WTC11 (cell line): Measurements from ENCODE around the gene RIPOR3. TPM values are rescaled to one million over a fixed set of nuclear protein-coding genes. Genes with fewer than 3 reads are reported as not detected.
A peak's percentile ranks its signal among the peaks of the same experiment; 100 is the strongest.

Experiments
- ATAC-seq: fragments of 200-7000 bp; cut with Tn5 transposase; 2 replicates; pipeline ENCODE4 v1.10.0; 2021; ENCODE audit warnings: mild to moderate bottlenecking, moderate library complexity
- CTCF ChIA-PET: fragments of 300-600 bp; sonication (Branson Sonifier 250); formaldehyde crosslinking; loops from one replicate; lab custom pipeline; 2021; ENCODE audit warnings: antibody characterized with exemption; lab: Charles Lee
- POLR2A ChIA-PET: fragments of 350-600 bp; sonication (Branson Sonifier 250); formaldehyde crosslinking; loops from one replicate; lab custom pipeline; 2021; ENCODE audit warnings: antibody characterized with exemption; lab: Charles Lee
- DNase-seq: peaks from one replicate; pipeline ENCODE4 v3.0.0; 2021; ENCODE audit warnings: low spot score
- H3K27ac Mint-ChIP-seq: 2 replicates; pipeline ENCODE4 v1.8.0; 2021; ENCODE audit warnings: mixed read lengths
- H3K27me3 Mint-ChIP-seq: 2 replicates; pipeline ENCODE4 v1.8.0; 2021; ENCODE audit warnings: low read depth, mild to moderate bottlenecking, moderate library complexity, mixed read lengths
- H3K36me3 Mint-ChIP-seq: 2 replicates; pipeline ENCODE4 v1.8.0; 2021; ENCODE audit warnings: mixed read lengths
- H3K4me1 Mint-ChIP-seq: 2 replicates; pipeline ENCODE4 v1.8.0; 2022; ENCODE audit warnings: mixed read lengths
- H3K4me3 Mint-ChIP-seq: 2 replicates; pipeline ENCODE4 v1.8.0; 2021; ENCODE audit warnings: mild to moderate bottlenecking, moderate library complexity, mixed read lengths
- H3K9me3 Mint-ChIP-seq: 2 replicates; pipeline ENCODE4 v1.8.0; 2021; ENCODE audit warnings: mixed read lengths
- ARID4B ChIP-seq: sonication (generic); formaldehyde crosslinking; IDR thresholded peaks from 2 replicates; pipeline ENCODE4 v1.8.0; 2023; ENCODE audit warnings: missing genetic modification reagents, mild to moderate bottlenecking, borderline replicate concordance
- ATF3 ChIP-seq: sonication (generic); formaldehyde crosslinking; conservative IDR thresholded peaks from 2 replicates; pipeline ENCODE4 v1.8.1; 2022; ENCODE audit warnings: mild to moderate bottlenecking, missing genetic modification reagents
- CDX4 ChIP-seq: fragments of 250-450 bp; sonication (Bioruptor Pico); IDR thresholded peaks from 2 replicates; pipeline ENCODE4 v1.9.0; 2021; ENCODE audit warnings: moderate library complexity, mild to moderate bottlenecking, inconsistent platforms, borderline replicate concordance
- CREB1 ChIP-seq: sonication (generic); formaldehyde crosslinking; IDR thresholded peaks from 2 replicates; pipeline ENCODE4 v1.8.0; 2023; ENCODE audit warnings: mild to moderate bottlenecking, missing genetic modification reagents
- ERG ChIP-seq: fragments of 250-450 bp; sonication (Bioruptor Pico); IDR thresholded peaks from 2 replicates; pipeline ENCODE4 v1.8.0; 2021; ENCODE audit warnings: mild to moderate bottlenecking
- GABPB1 ChIP-seq: sonication (generic); formaldehyde crosslinking; IDR thresholded peaks from 2 replicates; pipeline ENCODE4 v1.8.1; 2023; ENCODE audit warnings: mild to moderate bottlenecking, missing genetic modification reagents
- GTF2I ChIP-seq: fragments of 250-450 bp; sonication (Bioruptor Pico); conservative IDR thresholded peaks from 2 replicates; pipeline ENCODE4 v1.4.0; 2021; ENCODE audit warnings: mild to moderate bottlenecking
- IRF1 ChIP-seq: sonication (generic); formaldehyde crosslinking; IDR thresholded peaks from 2 replicates; pipeline ENCODE4 v1.8.0; 2023; ENCODE audit warnings: missing genetic modification reagents
- KAT7 ChIP-seq: sonication (generic); formaldehyde crosslinking; IDR thresholded peaks from 2 replicates; pipeline ENCODE4 v1.8.1; 2023; ENCODE audit warnings: missing genetic modification reagents, mild to moderate bottlenecking, borderline replicate concordance
- MYBL2 ChIP-seq: sonication (generic); formaldehyde crosslinking; IDR thresholded peaks from 2 replicates; pipeline ENCODE4 v1.8.1; 2023; ENCODE audit warnings: mild to moderate bottlenecking, moderate library complexity, missing genetic modification reagents
- NR1H2 ChIP-seq: sonication (generic); formaldehyde crosslinking; IDR thresholded peaks from 2 replicates; pipeline ENCODE4 v1.9.0; 2021; ENCODE audit warnings: mild to moderate bottlenecking, moderate library complexity, missing genetic modification reagents
- NR2C2 ChIP-seq: sonication (generic); formaldehyde crosslinking; IDR thresholded peaks from 2 replicates; pipeline ENCODE4 v1.8.0; 2022; ENCODE audit warnings: mild to moderate bottlenecking, missing genetic modification reagents
- RELA ChIP-seq: sonication (generic); formaldehyde crosslinking; IDR thresholded peaks from 2 replicates; pipeline ENCODE4 v1.8.1; 2022; ENCODE audit warnings: missing genetic modification reagents, mild to moderate bottlenecking, borderline replicate concordance
- RORB ChIP-seq: fragments of 250-450 bp; sonication (Bioruptor Pico); IDR thresholded peaks from 2 replicates; pipeline ENCODE4 v1.9.0; 2021; ENCODE audit warnings: mild to moderate bottlenecking
- SMAD3 ChIP-seq: sonication (generic); formaldehyde crosslinking; IDR thresholded peaks from 2 replicates; pipeline ENCODE4 v1.8.0; 2022; ENCODE audit warnings: missing genetic modification reagents, mild to moderate bottlenecking, borderline replicate concordance
- SMAD4 ChIP-seq: sonication (generic); formaldehyde crosslinking; IDR thresholded peaks from 2 replicates; pipeline ENCODE4 v1.8.0; 2022; ENCODE audit warnings: mild to moderate bottlenecking, missing genetic modification reagents
- ZNF232 ChIP-seq: sonication (generic); formaldehyde crosslinking; IDR thresholded peaks from 2 replicates; pipeline ENCODE4 v1.8.0; 2022; ENCODE audit warnings: mild to moderate bottlenecking, missing genetic modification reagents
- ZNF532 ChIP-seq: fragments of 250-450 bp; sonication (Bioruptor Pico); IDR thresholded peaks from 2 replicates; pipeline ENCODE4 v1.9.0; 2021; ENCODE audit warnings: mild to moderate bottlenecking, borderline replicate concordance
- total RNA-seq: library from RNA; stranded (reverse); gene quantifications from 3 replicates; pipeline ENCODE4 v1.2.3, GENCODE V29; 2021

The RIPOR3 gene
- total RNA-seq, 1 experiment from 2014 or later: 6.5 TPM

- no peak for DNase-seq
- ATAC-seq: no peak
- H3K4me3 Mint-ChIP-seq: no peak overlapping the region
- CTCF ChIA-PET: interaction anchor here (1.0 to 4.0 kb wide), 2 partner anchors 28 to 34 kb away, joined by 3 to 26 read pairs; no protein-coding TSS in a partner anchor
- peaks cover 11% of the 10 kb centered on the region for H3K4me1 Mint-ChIP-seq
- H3K36me3 Mint-ChIP-seq: no peaks in the 10 kb centered on the region
- H3K27me3 Mint-ChIP-seq: no peaks in the 10 kb centered on the region
- H3K27ac Mint-ChIP-seq: no peak overlapping the region
- POLR2A ChIA-PET: no interaction called here
- H3K9me3 Mint-ChIP-seq: no peaks in the 10 kb centered on the region
- no peak for TF ChIP-seq IRF1 (CRISPR knock-in tag)
These were observed 93.3 kb downstream of the RIPOR3 start for GRCh38 chr20:50598074-50598473.

- TF ChIP-seq SMAD3 (CRISPR knock-in tag): no peak
- TF ChIP-seq KAT7 (CRISPR knock-in tag): no peak
- no peak for TF ChIP-seq ERG (CRISPR knock-in tag)
- TF ChIP-seq IRF1 (CRISPR knock-in tag): no peak
- no peak for TF ChIP-seq RELA (CRISPR knock-in tag)
- TF ChIP-seq CREB1: no peak
- TF ChIP-seq CDX4 (CRISPR knock-in tag): no peak
- no peak for TF ChIP-seq MYBL2 (CRISPR knock-in tag)
- TF ChIP-seq RORB (CRISPR knock-in tag): no peak
- TF ChIP-seq NR2C2 (CRISPR knock-in tag): no peak
- TF ChIP-seq ZNF232 (CRISPR knock-in tag): no peak
- no peak for TF ChIP-seq NR1H2 (CRISPR knock-in tag)
- TF ChIP-seq SMAD4 (CRISPR knock-in tag): no peak
- ChIA-PET POLR2A (interaction anchor here (0.6 kb wide), 1 partner anchor 163 kb away, joined by 9 read pairs; no protein-coding TSS in a partner anchor), CTCF (interaction anchor here (1.7 to 4.0 kb wide), 2 partner anchors 9 to 29 kb away, joined by 12 to 26 read pairs; no protein-coding TSS in a partner anchor)
- no peak for DNase-seq
- no peaks in the 10 kb centered on the region for H3K27me3 Mint-ChIP-seq
- no peak overlapping the region for H3K27ac Mint-ChIP-seq
- H3K4me1 Mint-ChIP-seq: peaks cover 11% of the 10 kb centered on the region
- no peak for ATAC-seq
- H3K9me3 Mint-ChIP-seq: no peaks in the 10 kb centered on the region
- H3K36me3 Mint-ChIP-seq: no peaks in the 10 kb centered on the region
- H3K4me3 Mint-ChIP-seq: no peak overlapping the region
These were observed 93.9 kb downstream of the RIPOR3 start for GRCh38 chr20:50597406-50597969.

GRCh38 chr20:50596694-50597021, 94.7 kb downstream of the RIPOR3 start:
- H3K36me3 Mint-ChIP-seq: no peaks in the 10 kb centered on the region
- no peaks in the 10 kb centered on the region for H3K27me3 Mint-ChIP-seq
- ATAC-seq (no peak), DNase-seq (no peak)
- H3K4me3 Mint-ChIP-seq: no peak overlapping the region
- no peaks in the 10 kb centered on the region for H3K9me3 Mint-ChIP-seq
- CTCF ChIA-PET: interaction anchor here (0.9 to 4.0 kb wide), 10 partner anchors 8 to 418 kb away, joined by 3 to 26 read pairs (median 6); no protein-coding TSS in a partner anchor
- H3K27ac Mint-ChIP-seq: 0 out of 2 replicates have a peak overlapping the region, but pooled peaks have one; percentile 41
- H3K4me1 Mint-ChIP-seq: peaks cover 11% of the 10 kb centered on the region
- POLR2A ChIA-PET: no interaction called here
- TF ChIP-seq GABPB1 (CRISPR knock-in tag) (no peak), ZNF532 (no peak), RELA (CRISPR knock-in tag) (no peak), ATF3 (CRISPR knock-in tag) (no peak), GTF2I (CRISPR knock-in tag) (no peak), ARID4B (CRISPR knock-in tag) (no peak)
